SU-DHL-6 (cell line): ENCODE measurements around the gene NLRP3.

Source experiments
- H2AFZ ChIP-seq: fragments of 200-600 bp; sonication (generic); 2 replicates; pipeline ENCODE4 v1.6.1; 2014; ENCODE audit warnings: low read depth, mild to moderate bottlenecking, moderate library complexity, mixed read lengths, antibody characterized with exemption, low read length; ENCODE audit not compliant: severe bottlenecking
- H3F3A ChIP-seq: fragments of 200-600 bp; shearing (Covaris generic); 2 replicates; pipeline ENCODE4 v1.6.0; 2016; ENCODE audit warnings: antibody characterized with exemption, mild to moderate bottlenecking; ENCODE audit not compliant: insufficient read depth
- H3K27ac ChIP-seq: fragments of 200-600 bp; sonication (generic); 2 replicates; pipeline ENCODE4 v1.5.1; 2016; ENCODE audit warnings: low read depth, mild to moderate bottlenecking, low read length, moderate library complexity, mixed read lengths
- H3K27me3 ChIP-seq: fragments of 200-600 bp; sonication (generic), shearing (Covaris generic); 2 replicates; pipeline ENCODE4 v1.6.0; 2014; ENCODE audit warnings: mild to moderate bottlenecking, low read length
- H3K36me3 ChIP-seq: fragments of 200-600 bp; sonication (generic); 2 replicates; pipeline ENCODE4 v1.6.1; 2014; ENCODE audit warnings: mild to moderate bottlenecking, low read length, mixed read lengths
- H3K4me2 ChIP-seq: fragments of 300-600, 200-600 bp; shearing (Covaris generic), sonication (generic); 2 replicates; pipeline ENCODE4 v1.6.0; 2014; ENCODE audit warnings: low read length, low read depth, mild to moderate bottlenecking; ENCODE audit not compliant: poor library complexity, severe bottlenecking
- H3K4me3 ChIP-seq: fragments of 200-600 bp; sonication (generic); 2 replicates; pipeline ENCODE4 v1.5.1; 2014; ENCODE audit warnings: antibody characterized with exemption, low read length, mild to moderate bottlenecking, mixed read lengths; ENCODE audit not compliant: insufficient read depth, poor library complexity, severe bottlenecking
- H3K79me2 ChIP-seq: fragments of 200-600 bp; sonication (generic); 2 replicates; pipeline ENCODE4 v1.6.1; 2014; ENCODE audit warnings: mild to moderate bottlenecking, low read length, moderate library complexity; ENCODE audit not compliant: insufficient read depth
- H3K9ac ChIP-seq: fragments of 200-600 bp; sonication (generic); 2 replicates; pipeline ENCODE4 v1.7.0; 2014; ENCODE audit warnings: mild to moderate bottlenecking, low read length
- H3K9me2 ChIP-seq: fragments of 200-600 bp; sonication (generic); replicated peaks from 2 replicates; pipeline ENCODE4 v1.6.1; 2014; ENCODE audit warnings: low read length; ENCODE audit not compliant: insufficient read depth
- H3K9me3 ChIP-seq: fragments of 200-600 bp; sonication (generic); 2 replicates; pipeline ENCODE4 v1.6.1; 2014; ENCODE audit warnings: low read length, mixed read lengths; ENCODE audit not compliant: insufficient read depth
- H4K20me1 ChIP-seq: fragments of 200-600 bp; sonication (generic); 2 replicates; pipeline ENCODE4 v1.6.1; 2014; ENCODE audit warnings: low read depth, mild to moderate bottlenecking, antibody characterized with exemption, low read length, moderate library complexity, mixed read lengths
- CTCF ChIP-seq: fragments of 200-600 bp; sonication (generic); IDR thresholded peaks from one replicate; pipeline ENCODE4 v1.5.1; 2017; ENCODE audit warnings: antibody characterized with exemption, mild to moderate bottlenecking, low read length, moderate library complexity; ENCODE audit not compliant: insufficient read depth, poor library complexity, severe bottlenecking
- EZH2phosphoT487 ChIP-seq: fragments of 200-600 bp; sonication (generic), shearing (Covaris generic); conservative IDR thresholded peaks from 2 replicates; pipeline ENCODE4 v1.6.1; 2018; ENCODE audit warnings: mild to moderate bottlenecking, antibody characterized with exemption, low read length, moderate library complexity, mixed read lengths

The NLRP3 gene

GRCh38 chr1:247400685-247401084, 15.3 kb upstream of the NLRP3 start:
- Histone ChIP-seq H3K36me3 (no peaks in the 10 kb centered on the region), H3K79me2 (no peaks in the 10 kb centered on the region), H3K9me3 (no peaks in the 10 kb centered on the region), H3K27me3 (no peaks in the 10 kb centered on the region), H4K20me1 (no peaks in the 10 kb centered on the region), H3K4me2 (no peak overlapping the region), H3K27ac (no peak overlapping the region), H3K4me3 (no peak overlapping the region), H3K9me2 (no peaks in the 10 kb centered on the region), H3F3A (no peaks in the 10 kb centered on the region), H3K9ac (no peak overlapping the region), H2AFZ (no peak overlapping the region)
- TF ChIP-seq CTCF (no peak), EZH2phosphoT487 (no peak)

- Histone ChIP-seq H3K9me3 (no peaks in the 10 kb centered on the region), H3F3A (no peaks in the 10 kb centered on the region), H3K9ac (no peak overlapping the region), H3K27me3 (no peaks in the 10 kb centered on the region), H3K4me3 (no peak overlapping the region), H3K79me2 (no peaks in the 10 kb centered on the region), H3K27ac (no peak overlapping the region), H3K9me2 (no peaks in the 10 kb centered on the region), H2AFZ (no peak overlapping the region), H3K36me3 (no peaks in the 10 kb centered on the region), H3K4me2 (no peak overlapping the region), H4K20me1 (no peaks in the 10 kb centered on the region)
- no peak for TF ChIP-seq CTCF
- TF ChIP-seq EZH2phosphoT487: no peak
Observed at GRCh38 chr1:247401310-247402119, 14.5 kb upstream of the NLRP3 start.

- no peak overlapping the region for H3K4me3 ChIP-seq
- no peaks in the 10 kb centered on the region for H3K27me3 ChIP-seq
- no peak overlapping the region for H2AFZ ChIP-seq
- no peak overlapping the region for H3K4me2 ChIP-seq
- no peaks in the 10 kb centered on the region for H4K20me1 ChIP-seq
- H3K36me3 ChIP-seq: no peaks in the 10 kb centered on the region
- no peak overlapping the region for H3K9ac ChIP-seq
- H3K27ac ChIP-seq: no peak overlapping the region
- no peaks in the 10 kb centered on the region for H3K9me3 ChIP-seq
- no peaks in the 10 kb centered on the region for H3K9me2 ChIP-seq
- H3F3A ChIP-seq: no peaks in the 10 kb centered on the region
- TF ChIP-seq CTCF (no peak), EZH2phosphoT487 (no peak)
- H3K79me2 ChIP-seq: no peaks in the 10 kb centered on the region
Observed at GRCh38 chr1:247402120-247402675, 13.8 kb upstream of the NLRP3 start.
